ENCODE measurements around the gene CCDC88B.

Gene CCDC88B

GRCh38 chr11:64385945-64386704 lies 46.1 kb downstream of the CCDC88B start:
- DNase-seq = no peak

GRCh38 chr11:64387916-64388315 lies 47.9 kb downstream of the CCDC88B start:
- no peak for DNase-seq

GRCh38 chr11:64388894-64389293 lies 48.9 kb downstream of the CCDC88B start:
- no peak for DNase-seq

DNA sequence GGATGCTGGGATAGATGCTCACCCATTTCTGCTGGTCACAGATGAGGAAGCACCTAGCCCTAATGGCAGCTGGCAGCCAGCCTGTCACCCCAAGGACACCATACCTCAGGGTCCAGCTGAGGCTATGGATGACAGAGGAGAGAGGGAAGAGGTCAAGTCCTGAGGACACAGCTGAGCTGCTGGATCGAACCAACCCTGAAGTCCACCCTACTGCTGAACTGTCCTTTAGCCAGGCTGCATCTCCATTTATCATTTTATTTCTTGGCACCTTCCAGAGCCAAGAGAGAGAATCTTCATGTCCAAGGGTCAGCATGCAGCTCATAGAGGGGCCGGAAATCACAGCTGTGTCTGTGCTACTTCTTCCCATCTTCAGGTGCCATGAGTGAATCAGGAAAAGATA lies 49.8 kb downstream of the CCDC88B start:
- DNase-seq = no peak

GRCh38 chr11:64390558-64390957 lies 50.6 kb downstream of the CCDC88B start:
- no peak for DNase-seq

GRCh38 chr11:64391839-64392238 lies 51.8 kb downstream of the CCDC88B start:
- no peak for DNase-seq

DNA sequence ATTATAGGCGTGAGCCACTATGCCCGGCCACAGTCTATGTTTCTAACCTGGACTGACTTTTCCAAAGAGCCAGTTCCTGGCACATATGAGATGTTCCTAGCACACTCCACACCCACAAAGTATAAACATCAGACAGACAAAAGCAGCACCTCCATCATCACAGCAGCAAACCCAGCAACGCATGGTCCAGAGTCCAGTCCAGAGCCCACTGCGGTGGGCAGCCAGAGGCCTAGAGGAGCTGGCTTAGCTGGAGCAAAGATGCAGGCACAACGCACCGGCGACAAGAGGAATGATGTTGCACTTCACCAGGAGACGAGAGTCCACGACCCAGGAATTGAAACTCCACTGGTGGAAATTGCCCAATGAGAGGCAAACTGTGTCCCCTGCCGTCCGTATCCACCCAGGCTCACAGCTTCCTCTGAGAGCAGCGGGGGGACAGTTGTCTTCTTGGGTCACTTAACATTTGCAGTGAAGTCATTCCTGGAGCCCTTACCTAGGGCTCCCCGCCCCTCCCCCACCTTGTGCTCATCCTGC lies 55.6 kb downstream of the CCDC88B start:
- no peak for DNase-seq

- no peak for DNase-seq
Observed at GRCh38 chr11:64396079-64396591, 56.1 kb downstream of the CCDC88B start.

DNA sequence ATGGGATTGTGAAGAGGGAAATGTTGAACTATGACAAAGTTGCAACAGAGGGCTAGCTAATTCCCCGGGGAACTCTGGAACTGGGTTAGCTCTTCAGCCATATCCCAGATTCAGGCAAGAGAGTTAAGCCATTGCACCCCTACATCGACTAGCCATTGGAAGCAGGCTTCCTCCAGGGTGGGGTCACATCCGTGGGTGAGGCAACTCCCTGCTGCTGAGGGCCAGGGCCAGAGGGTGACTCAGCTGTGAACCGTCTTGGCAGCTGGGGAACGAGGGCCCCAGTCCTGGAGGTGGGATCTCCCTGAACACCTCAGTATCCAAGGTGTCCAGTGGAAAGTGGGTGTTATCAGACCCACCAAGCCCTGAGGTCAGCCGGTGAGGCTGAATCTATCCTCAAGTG lies 60.1 kb downstream of the CCDC88B start:
- no peak for DNase-seq

- no peak for DNase-seq
Observed at GRCh38 chr11:64400667-64401066, 60.7 kb downstream of the CCDC88B start.

- no peak for DNase-seq
Observed at GRCh38 chr11:64401775-64402174, 61.8 kb downstream of the CCDC88B start.

GRCh38 chr11:64403106-64403505 lies 63.1 kb downstream of the CCDC88B start:
- no peak for DNase-seq

GRCh38 chr11:64406221-64406946 lies 66.4 kb downstream of the CCDC88B start:
- no peak for DNase-seq
